Inferior parietal cortex (tissue), 1 donor: ENCODE data around the gene CLDN10.
"Not testable (repeated sequence)": the region's sequence is repeated elsewhere in the genome, so short reads cannot be mapped to it uniquely, and the experiment has no call there.

Source experiments
- DNase-seq: peaks from one replicate; pipeline ENCODE4 v3.0.0-alpha.2; 2016; ENCODE audit errors: extremely low spot score

CLDN10 gene

DNA sequence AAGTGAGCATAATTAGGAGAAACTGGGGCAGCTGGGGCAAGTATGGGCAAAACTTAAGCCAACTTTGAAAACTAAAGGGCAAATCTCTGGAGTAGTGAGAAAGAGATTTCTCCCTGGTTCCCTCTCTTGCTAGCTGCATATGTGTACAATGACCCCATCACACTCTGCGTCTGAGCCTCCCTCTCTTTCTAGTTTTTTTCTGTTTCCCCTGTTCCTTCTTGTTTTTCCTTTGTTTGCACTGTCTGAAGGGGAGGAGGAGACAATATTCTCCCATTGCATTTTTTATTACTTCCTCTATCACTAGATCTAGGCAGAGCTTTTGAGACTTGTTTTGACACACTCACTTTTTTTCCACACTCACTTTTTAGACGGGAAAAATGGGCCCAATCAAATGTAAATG, 11.2 kb upstream of the CLDN10 start:
- no peak for DNase-seq

DNA sequence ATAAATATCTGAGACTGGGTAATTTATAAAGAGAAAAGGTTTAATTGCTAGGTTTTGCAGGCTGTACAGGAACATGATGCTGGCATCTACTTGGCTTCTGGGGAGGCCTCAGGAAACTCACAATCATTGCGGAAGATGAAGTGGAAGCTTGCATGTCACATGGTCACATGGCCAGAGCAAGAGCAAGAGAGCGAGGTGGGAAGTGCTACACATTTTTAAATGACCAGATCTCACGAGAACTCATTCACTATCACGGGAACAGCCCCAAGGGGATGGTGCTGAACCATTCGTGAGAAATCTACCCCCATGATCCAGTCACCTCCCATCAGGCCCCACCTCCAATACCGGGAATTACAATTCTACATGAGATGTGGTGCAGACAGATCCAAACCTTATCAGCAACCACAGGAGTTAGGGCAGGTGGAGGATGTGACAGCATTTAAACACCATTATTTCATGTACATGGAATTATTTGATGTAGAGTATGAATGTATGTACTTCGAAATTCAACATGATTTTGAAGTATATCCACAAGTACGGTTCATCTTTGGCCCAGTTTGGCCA, 10.5 kb upstream of the CLDN10 start:
- DNase-seq: no peak

DNA sequence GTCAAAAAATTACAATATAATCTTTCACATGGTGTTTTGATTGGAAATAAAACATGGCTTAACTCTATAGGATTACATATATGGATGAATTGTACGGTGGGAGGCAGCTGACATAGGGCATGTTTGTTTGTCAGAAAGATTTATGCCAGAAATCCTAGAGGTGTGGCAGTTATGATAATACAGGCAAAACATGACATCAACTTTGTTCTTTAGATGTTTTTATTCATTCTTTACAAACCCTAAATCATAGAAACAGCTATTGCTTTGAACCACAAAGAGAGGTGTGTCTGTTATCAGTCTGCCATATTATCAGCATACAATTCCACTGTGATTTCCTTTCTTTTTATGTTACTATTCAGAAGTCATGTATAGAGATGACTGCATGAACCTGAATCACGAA, 8.2 kb upstream of the CLDN10 start:
- no peak for DNase-seq

DNA sequence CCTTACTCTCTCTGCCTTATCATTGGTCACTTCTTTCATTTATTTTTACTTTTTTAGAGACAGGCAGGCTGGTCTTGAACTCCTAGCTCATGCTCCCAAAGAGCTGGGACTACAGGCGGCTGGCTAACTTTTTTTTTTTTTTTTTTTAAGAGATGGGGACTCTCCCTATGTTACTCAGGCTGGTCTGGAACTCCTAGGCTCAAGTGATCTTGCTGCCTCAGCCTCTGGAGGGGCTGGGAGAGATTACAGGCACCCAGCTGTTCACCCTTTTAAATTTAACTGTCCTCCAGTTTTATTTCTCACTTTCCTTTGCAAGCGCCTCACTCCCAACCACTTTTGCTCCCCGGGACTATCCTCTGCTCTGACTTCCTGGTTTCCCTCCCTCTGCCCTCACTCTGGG, 5.6 kb upstream of the CLDN10 start:
- DNase-seq: no peak

- no peak for DNase-seq
Observed at GRCh38 chr13:95547531-95548167, 4.9 kb upstream of the CLDN10 start.

DNA sequence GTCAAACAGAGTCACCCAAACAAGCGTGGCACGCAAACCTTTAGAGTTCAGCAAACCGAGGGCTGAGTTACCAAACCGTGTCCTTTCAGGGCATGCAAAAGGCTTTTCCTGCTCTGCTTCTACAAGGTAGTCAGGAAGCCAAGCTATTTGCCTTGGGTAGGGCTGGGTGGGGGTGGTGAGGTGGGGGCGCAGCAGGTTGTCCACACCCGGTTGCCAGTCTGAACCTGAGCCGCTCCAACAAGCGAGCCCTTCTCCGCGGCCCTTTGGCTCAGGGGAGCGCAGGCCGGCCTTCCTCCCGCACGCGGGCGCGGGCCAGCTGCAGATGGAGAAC, 347 bp upstream of the CLDN10 start:
- DNase-seq: no peak

DNA sequence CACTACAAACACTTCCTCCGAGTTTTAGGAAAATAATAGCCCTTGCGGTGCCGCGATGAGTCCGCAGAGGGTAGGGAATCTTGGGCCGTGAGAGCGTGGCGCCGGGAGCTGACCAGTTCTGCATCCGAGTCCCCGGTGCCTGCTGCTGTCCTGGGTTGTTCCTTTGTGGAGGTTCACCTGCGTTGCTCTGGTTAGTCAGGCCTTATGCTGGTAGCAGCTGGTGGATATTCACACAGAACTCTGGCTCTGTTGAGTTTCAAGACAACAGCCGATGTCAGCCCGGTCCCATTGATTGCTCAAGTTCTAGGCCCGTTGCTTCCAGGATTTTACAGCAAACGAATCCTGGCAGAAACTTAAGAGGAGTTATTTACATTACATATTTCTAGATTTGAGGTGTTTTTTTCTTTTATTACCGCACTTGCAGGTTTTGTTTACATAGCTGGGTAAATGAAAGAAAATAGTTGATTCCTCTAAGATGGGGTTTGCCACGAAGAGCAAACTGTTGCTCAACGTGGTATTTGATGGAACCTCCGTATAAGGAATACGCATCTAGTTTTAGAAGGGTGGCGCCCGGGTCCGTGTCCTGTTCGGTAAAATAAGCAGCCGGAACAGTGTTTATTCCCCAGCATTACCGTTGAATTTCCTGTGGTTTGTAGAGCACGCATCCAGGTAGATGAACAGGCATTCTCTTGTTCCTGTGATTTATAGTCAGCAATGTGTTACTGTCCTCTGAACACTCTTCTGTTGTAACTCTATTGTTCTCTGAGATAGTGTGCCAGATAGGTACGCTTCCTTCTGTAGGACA, 1.3 kb downstream of the CLDN10 start:
- DNase-seq: no peak

DNA sequence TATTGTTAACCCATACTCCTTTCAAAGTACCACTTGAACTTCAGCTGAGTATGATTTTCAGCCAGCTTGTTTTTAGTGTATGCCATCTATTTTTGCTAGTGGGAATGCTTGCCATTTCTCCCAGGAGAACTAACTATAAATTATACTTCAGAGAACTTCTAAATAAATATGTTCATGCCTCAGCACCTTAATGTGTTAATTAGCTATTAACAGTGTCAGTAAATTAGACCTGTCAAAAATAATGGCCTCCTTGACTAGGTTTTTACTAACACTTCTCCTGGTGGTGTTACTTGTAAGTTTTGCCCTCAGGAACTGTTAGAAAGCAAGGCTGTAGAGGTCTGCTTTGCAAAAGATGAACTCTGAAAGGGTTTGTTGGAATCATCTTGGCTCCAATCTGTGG, 4.5 kb downstream of the CLDN10 start:
- no peak for DNase-seq

DNA sequence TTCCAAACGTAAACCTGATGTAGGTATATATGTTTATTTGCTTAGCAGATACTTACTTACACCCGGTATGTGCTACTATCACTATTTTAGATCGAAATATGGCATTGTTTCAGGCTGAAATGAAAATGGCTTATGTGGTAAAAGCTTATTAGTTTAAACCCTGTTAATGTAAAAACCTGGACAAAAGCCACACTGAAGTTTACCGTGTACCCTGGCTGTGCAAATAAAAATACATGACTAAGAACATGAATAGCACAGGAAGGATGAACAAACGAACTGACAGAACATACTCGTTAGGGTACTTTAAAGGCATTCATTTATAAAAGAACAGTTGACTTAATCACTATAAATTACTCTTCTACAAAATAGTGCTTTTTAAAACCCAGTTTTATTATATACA, 6.6 kb downstream of the CLDN10 start:
- DNase-seq: no peak

- DNase-seq: no peak
Observed at GRCh38 chr13:95560387-95560786, 7.9 kb downstream of the CLDN10 start.

DNA sequence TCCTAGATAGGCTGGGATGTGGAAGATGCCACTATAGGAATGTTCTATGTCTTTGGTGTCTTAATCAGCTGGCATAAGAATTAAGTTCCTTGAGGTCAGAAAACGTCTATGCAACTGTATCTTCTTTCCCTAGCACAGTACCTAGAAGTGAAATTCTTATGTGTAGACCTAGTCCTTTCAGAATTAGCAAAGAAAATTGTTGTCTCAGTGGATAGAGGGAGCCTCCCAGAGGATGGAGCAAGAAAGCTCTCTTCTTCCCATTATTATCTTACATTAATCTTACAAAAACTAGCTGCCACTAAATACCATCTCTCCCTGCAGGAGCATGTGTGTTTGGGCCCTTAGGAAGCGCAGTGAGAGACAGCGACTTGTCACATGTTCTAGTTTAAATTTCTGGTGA, 11.6 kb downstream of the CLDN10 start:
- no peak for DNase-seq

DNA sequence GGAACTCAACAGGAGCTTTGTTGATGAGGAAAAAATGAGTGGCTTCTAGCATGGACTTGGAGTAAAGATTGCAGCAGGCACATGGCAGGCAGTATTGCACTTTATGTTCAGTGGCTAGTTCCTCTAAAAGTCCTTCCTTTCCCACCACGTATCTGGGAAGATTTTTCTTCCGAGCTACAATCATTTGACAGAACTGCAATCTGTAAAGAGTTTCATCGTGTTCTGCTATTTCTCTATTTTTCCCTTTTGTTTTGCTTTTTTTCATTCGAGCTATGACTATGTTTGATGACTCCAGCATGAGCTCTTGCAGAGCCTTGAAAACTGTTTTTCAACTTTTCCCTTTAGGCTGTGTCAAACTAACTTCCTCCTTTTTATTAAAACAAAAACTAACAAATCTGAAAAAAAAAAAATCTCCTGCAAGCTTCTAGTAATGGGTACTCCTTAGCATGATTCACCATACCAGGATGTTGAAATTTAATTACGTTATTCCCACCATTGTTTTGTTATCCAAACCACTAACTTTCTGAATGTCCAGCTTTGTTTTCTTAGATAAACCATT, 12.3 kb downstream of the CLDN10 start:
- no peak for DNase-seq

GRCh38 chr13:95565758-95566157, 13.2 kb downstream of the CLDN10 start:
- DNase-seq: not testable (repeated sequence)

DNA sequence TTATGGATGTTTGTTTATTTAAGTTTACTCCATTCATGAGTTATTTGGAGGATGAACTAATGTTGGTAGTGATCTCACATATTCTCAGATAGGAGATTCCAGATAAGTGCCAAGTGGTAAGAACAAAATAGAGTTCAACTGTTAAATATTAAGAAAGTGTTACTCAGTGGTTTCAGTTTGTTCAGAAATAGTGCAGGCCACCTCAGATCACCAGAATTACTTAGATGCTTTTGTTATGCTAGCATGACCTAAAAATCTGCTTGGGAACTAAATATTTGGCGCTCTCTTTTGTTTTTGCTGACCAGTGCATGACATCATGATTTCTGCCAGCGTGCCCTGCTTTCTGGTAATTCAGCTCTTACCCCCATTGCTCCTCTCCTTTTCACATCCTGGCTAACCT, 15.6 kb downstream of the CLDN10 start:
- DNase-seq: no peak

- DNase-seq: no peak
Observed at GRCh38 chr13:95570016-95570415, 17.5 kb downstream of the CLDN10 start.

DNA sequence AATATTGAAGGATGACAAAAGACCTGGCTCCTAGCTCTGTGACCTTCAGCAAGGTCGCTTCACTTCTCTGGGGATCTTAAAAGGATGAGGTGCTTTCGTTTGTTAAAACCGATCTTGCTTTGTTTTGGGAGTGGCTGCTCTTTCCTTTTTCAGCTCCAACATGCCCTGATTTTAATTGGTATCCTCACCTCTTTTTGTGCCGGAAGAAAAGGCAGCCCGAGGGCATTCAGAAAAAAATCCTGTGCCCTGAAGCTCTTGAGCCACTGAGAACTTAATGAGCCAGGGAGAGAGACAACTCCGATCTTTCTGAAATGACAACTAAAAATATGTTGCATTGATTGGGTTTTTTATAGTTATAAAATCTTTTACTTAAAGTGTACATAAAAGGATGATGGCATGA, 19.4 kb downstream of the CLDN10 start:
- no peak for DNase-seq

DNA sequence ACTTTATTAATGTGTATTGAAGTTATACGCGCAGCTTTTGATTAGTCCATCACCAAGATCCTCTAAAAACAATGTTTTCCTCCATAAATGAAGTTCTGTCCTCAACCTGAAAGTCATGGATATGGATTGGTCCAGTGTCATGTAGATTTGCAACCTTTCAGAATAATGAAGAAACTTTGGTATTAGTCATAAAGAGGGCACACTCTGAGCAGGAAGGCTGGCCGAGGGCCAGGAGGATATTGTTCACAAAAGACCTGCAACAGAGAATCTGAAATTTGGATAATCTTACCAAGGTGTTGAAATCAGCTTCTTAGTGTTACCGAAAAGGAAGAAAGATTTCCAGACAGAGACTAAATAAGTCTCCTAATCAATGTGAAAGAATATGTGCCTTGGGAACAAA, 20.7 kb downstream of the CLDN10 start:
- no peak for DNase-seq

DNA sequence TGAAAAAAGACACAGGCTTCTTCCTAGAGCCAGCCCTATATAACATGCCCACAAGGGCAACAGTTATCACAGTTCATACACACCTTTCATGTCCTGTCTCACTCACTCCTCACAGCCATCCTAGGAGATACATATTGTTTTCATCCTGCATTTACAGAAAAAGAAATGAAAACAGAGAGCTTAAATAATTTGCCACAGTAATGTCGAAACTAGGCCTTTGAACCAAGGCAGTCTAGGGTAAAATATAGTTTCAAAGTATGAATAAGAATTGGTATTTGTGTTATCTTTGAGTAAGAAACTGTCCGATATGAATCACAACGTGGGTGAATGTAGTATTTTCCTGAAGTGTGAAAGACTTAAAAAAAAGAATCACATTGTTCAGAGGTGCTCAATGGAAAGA, 26.8 kb downstream of the CLDN10 start:
- no peak for DNase-seq

DNA sequence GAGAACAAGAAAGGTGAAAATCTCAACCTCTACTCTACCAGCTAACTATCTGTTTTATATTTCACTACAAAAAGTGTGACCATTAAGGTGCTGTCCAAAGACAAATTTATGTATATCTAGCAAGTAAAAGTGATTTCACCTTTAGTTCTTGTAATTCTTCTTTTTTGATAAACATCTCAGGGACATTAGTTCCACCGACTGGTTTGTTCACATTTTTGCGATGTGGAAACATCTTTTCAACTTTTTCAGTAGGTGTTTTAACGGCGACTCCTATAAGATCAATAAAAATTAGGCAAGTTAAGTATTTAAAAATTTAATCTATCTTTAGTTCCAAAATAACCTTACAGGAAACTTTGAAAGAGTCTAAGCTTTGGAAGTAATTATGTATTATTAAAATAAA, 33.3 kb downstream of the CLDN10 start:
- DNase-seq: no peak

DNA sequence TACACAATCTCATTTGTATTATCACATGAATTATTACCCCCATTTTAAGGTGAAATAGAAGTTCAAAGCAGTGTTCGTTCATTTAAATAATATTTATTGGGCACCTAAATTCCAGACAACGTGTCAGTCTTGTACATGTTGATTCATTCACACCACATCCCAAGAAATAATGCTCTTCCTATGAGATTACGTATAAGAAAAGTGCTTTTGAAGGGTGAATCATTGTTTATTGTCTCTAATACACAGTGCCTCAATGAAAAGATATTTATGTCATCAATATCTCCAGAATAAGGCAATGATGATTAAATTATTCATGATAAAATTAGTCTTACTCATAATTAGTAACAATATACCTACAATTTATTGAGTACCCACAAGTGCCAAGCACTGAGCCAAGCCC, 35.6 kb downstream of the CLDN10 start:
- DNase-seq: no peak

- DNase-seq: no peak
Observed at GRCh38 chr13:95588721-95589120, 36.2 kb downstream of the CLDN10 start.

DNA sequence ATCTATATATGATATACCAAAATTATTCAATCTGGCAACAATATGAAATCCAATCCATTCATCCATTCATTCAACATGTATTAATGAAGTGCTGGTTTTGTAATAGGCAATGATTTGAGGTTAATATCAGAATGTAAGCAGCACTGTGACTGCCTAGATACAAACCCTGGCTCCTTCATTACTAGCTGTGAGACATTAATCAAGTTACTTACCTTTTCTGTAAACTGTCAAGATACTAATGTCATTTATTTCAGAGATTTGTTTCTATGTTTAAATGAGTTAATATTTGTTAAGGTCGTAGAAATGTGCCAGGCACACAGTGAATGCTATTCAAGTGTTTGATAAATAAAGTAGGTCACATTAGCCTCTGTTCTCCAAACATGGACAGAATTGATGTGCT, 40.9 kb downstream of the CLDN10 start:
- no peak for DNase-seq

DNA sequence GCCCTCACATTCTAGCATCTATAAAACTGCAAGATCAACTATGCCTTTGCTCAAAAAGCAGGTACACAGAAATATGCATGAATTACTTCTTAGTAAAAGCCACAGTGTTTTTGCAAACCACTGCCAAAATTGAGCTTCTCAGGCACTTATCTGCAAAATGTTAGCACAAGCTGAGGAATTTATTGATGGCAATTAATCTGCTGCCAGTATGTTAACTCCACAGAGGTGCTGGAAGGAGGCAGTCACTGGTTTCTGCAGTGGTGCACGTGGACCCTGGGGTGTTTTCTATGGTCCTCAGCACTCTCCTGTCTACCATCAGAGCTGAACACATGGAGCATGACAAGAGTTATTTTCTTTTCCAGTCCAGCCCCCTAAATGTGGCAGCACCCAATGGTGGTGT, 44.2 kb downstream of the CLDN10 start:
- no peak for DNase-seq
